ENCODE data around the gene UNC93A. TPM values are rescaled to one million over a fixed set of nuclear protein-coding genes. Genes with fewer than 3 reads are reported as not detected.
"Not testable (repeated sequence)": the region's sequence is repeated elsewhere in the genome, so short reads cannot be mapped to it uniquely, and the experiment has no call there.

The UNC93A gene
- total RNA-seq, 2 experiments from 2014 or later: not detected

DNA sequence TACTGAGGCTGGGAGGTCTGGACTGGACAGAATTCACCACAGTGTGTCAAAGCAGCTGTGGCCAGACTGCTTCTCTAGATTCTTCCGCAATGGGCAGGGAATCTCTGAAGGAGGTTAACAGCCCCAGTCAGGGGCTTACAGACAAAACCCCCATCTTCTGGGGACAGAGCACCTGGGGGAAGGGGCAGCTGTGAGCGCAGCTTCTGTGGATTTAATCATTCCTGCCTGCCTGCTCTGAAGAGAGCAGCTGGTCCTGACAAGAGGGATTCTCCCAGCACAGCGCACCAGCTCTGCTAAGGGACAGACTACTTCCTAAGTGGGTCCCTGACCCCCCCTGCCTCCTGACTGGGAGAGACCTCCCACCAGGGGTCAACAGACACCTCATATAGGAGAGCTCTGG, 32.5 kb upstream of the UNC93A start:
- CTCF ChIA-PET: interaction anchor here (1.0 to 1.5 kb wide), 3 partner anchors 16 to 31 kb away, joined by 3 to 4 read pairs (median 3); no protein-coding TSS in a partner anchor
- Mint-ChIP-seq H3K27ac (no peak overlapping the region), H3K4me1 (ENCODE audit: low read depth) (no peaks in the 10 kb centered on the region), H3K36me3 (ENCODE audit: low read depth) (no peaks in the 10 kb centered on the region), H3K9me3 (peaks cover 2% of the 10 kb centered on the region), H3K27me3 (peaks cover 14% of the 10 kb centered on the region), H3K4me3 (no peak overlapping the region)
- intact Hi-C loops (cut with micrococcal nuclease): no loop called here
- ATAC-seq (no peak), DNase-seq (no peak)
- POLR2A ChIA-PET: interaction anchor here (0.6 kb wide), 1 partner anchor 11 kb away, joined by 3 read pairs; no protein-coding TSS in a partner anchor
- TF ChIP-seq, protein P1, sequence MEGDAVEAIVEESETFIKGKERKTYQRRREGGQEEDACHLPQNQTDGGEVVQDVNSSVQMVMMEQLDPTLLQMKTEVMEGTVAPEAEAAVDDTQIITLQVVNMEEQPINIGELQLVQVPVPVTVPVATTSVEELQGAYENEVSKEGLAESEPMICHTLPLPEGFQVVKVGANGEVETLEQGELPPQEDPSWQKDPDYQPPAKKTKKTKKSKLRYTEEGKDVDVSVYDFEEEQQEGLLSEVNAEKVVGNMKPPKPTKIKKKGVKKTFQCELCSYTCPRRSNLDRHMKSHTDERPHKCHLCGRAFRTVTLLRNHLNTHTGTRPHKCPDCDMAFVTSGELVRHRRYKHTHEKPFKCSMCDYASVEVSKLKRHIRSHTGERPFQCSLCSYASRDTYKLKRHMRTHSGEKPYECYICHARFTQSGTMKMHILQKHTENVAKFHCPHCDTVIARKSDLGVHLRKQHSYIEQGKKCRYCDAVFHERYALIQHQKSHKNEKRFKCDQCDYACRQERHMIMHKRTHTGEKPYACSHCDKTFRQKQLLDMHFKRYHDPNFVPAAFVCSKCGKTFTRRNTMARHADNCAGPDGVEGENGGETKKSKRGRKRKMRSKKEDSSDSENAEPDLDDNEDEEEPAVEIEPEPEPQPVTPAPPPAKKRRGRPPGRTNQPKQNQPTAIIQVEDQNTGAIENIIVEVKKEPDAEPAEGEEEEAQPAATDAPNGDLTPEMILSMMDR (IDR thresholded peaks at IDR 0.05): no peak

DNA sequence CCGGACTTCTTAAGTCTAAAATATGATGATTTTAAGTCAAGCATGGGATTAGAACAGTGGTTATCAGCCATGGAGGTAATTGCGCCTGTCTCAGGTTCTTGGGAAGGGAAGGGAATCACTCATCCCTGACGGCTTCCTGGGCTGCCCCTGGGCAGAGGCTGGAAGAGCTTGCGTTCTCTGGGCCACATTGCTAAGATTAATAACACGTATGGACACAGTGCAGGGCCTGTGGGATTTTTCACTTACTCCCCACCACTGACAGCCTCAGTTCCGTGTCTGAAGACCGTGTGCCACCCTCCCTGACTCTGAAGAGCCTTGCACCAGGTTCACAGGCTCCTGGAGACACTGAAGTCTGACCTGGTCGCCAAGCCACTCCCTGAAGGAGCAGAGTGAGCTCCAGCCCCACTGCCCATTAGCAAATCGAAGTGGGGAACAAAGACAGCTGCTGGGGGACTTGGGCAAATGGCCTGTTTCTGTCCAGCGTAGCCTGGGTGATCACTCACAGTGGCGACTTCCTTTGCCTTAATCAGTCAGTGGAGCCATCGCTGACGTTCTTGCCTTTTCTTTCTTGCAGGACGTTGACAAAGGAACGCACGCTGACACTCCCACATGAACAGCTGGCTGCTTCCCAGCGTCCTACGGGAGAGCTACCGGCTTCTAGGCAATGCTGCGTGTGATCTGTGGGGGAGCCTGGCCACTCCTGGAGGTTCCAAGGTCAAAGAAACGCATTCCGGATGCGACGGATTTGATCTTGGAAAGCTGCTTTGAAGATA, 24.9 kb upstream of the UNC93A start:
- intact Hi-C loops (cut with micrococcal nuclease); CTCF ChIA-PET; H3K27ac Mint-ChIP-seq; H3K36me3 Mint-ChIP-seq (ENCODE audit: low read depth); H3K27me3 Mint-ChIP-seq; POLR2A ChIA-PET; H3K4me3 Mint-ChIP-seq; H3K9me3 Mint-ChIP-seq; ATAC-seq; H3K4me1 Mint-ChIP-seq (ENCODE audit: low read depth); DNase-seq: not testable (repeated sequence)

DNA sequence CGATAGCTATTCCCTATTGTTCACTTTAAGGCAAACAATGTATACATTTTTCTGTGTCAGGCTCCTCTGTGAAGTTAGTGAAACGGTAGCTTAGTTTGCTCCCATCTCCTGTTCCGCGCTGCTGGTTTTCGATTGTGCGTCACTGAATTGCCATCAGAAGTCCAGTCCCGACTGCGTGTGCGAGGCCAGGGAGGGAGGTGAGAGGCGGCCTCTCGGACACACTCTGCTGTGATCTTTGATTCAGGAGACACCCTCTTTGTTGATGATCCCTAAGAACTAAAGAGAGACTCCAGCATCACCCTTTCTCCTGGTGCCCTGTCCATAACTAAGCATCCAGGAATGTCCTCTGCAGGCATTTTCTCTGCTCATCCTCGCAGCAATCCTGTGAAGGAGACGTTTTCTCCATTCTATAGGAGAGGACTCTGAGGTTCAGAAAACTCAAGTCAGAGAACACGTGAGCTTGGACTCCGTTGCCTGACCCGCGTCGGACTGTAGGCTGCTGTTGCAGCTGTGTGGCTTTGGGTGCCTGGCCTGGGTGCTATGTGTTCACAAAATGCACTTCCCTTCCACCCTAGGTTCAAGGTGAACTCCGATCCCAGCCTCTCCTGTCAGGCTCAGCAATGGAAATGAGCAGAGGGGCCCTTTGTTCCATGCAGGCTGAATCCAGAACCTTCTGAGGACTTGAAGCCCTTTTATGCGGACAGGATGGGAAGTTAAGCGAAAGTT, 24.1 kb upstream of the UNC93A start:
- ChIA-PET POLR2A (no interaction called here), CTCF (no interaction called here)
- TF ChIP-seq, protein P1 (IDR thresholded peaks at IDR 0.05): no peak
- no peaks in the 10 kb centered on the region for H3K36me3 Mint-ChIP-seq (ENCODE audit: low read depth)
- no peak overlapping the region for H3K27ac Mint-ChIP-seq
- H3K9me3 Mint-ChIP-seq: no peaks in the 10 kb centered on the region
- DNase-seq: no peak
- no peaks in the 10 kb centered on the region for H3K4me1 Mint-ChIP-seq (ENCODE audit: low read depth)
- ATAC-seq: no peak
- intact Hi-C loops (cut with micrococcal nuclease): no loop called here
- no peak overlapping the region for H3K4me3 Mint-ChIP-seq
- H3K27me3 Mint-ChIP-seq: peaks cover 7% of the 10 kb centered on the region

DNA sequence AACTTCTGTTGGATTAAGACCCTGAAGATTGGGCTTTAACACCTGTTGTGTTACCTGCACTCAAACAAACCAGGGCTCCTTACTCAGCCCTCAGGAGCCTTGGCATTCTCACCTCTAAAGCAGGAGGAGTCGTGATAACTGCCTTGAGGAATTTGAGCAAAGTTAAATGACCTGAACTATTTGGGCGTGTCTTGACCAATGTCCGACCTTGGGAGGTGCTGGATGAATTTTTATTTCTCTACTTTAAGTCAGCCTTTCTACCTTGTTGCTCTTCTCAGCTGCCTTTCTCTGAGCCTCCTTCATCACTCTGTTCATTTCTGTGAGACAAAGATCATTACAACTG, 23.6 kb upstream of the UNC93A start:
- H3K27ac Mint-ChIP-seq; H3K27me3 Mint-ChIP-seq; POLR2A ChIA-PET; H3K4me3 Mint-ChIP-seq; H3K9me3 Mint-ChIP-seq; H3K36me3 Mint-ChIP-seq (ENCODE audit: low read depth); intact Hi-C loops (cut with micrococcal nuclease); ATAC-seq; H3K4me1 Mint-ChIP-seq (ENCODE audit: low read depth); CTCF ChIA-PET; DNase-seq: not testable (repeated sequence)

DNA sequence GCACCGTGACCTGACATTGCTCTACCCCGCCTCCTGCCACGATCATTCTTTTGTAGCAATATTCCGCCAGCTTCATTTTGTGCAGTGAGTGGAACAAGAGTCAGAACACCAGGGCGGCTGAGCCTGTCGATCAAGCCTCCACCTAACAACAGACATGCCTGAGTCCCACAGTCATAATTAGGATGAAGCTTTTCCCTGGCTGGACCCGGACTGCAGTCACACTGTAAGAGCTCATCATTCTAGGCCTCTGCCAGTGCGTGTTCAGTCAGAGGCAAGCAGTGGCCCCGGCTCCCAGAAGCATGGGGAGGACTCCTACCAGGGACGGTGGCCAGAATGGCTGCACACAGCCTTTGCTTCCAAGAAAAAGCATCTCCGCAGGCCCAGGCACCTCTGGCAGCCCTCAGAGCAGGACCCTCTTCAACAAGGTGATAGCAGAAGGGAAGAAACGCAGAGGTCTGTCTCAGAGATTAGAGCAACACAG, 23.2 kb upstream of the UNC93A start:
- Mint-ChIP-seq H3K36me3 (ENCODE audit: low read depth) (no peaks in the 10 kb centered on the region), H3K27me3 (peaks cover 7% of the 10 kb centered on the region), H3K9me3 (no peaks in the 10 kb centered on the region), H3K27ac (no peak overlapping the region), H3K4me1 (ENCODE audit: low read depth) (no peaks in the 10 kb centered on the region), H3K4me3 (no peak overlapping the region)
- no peak for ATAC-seq
- TF ChIP-seq, protein P1 (IDR thresholded peaks at IDR 0.05): no peak
- DNase-seq: no peak
- POLR2A ChIA-PET: no interaction called here
- intact Hi-C loops (cut with micrococcal nuclease): no loop called here
- CTCF ChIA-PET: no interaction called here

DNA sequence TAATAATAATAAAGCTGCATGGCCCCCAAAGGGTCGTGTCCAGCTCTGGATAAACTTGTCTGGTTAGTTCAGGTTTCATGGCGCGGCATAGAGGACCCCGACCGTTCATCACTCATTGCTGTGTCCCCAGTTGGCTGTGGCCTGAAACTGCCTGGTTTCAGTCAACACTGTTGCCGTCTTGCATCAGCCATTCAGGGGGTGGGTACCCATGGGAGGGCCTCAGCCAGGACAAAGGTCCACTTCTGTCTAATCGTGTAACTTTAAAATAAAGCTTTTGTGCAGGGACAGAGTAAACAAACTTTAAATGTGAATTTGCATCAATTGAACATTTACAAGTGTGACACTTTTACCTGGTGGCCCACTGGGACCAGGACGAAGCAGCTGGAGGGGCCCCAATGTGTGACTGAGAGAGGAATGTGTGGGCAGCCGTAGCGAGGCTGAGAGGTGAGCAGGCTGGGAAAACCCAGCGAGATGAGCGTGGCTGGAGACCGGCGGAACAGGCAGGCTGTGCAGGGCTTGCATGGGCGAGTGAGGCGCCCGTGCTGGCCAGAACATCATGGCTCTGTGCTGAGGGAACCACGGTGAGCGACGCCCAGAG, 22.3 kb upstream of the UNC93A start:
- Mint-ChIP-seq H3K4me3 (no peak overlapping the region), H3K4me1 (ENCODE audit: low read depth) (no peaks in the 10 kb centered on the region), H3K36me3 (ENCODE audit: low read depth) (no peaks in the 10 kb centered on the region), H3K27ac (no peak overlapping the region), H3K9me3 (no peaks in the 10 kb centered on the region), H3K27me3 (peaks cover 7% of the 10 kb centered on the region)
- TF ChIP-seq, protein P1 (IDR thresholded peaks at IDR 0.05): no peak
- POLR2A ChIA-PET: no interaction called here
- intact Hi-C loops (cut with micrococcal nuclease): no loop called here
- ATAC-seq (no peak), DNase-seq (no peak)
- CTCF ChIA-PET: no interaction called here
